AG04449 (cell line): ENCODE results near the gene SLITRK3.

Experiments
- CTCF ChIA-PET: fragments of 350-600 bp; formaldehyde crosslinking; extraction: SDS; loops from one replicate; lab custom pipeline; 2021; ENCODE audit warnings: antibody characterized with exemption; lab: Yijun Ruan, JAX
- POLR2A ChIA-PET: fragments of 400-600, 350-600 bp; formaldehyde crosslinking; extraction: SDS; loops from one replicate; lab custom pipeline; 2020; ENCODE audit warnings: antibody characterized with exemption, inconsistent platforms; lab: Yijun Ruan, JAX
- DNase-seq: peaks from one replicate; pipeline ENCODE4 v3.0.0-alpha.2; 2010; ENCODE audit warnings: low read depth, low spot score
- H3K4me3 ChIP-seq: 2 replicates; pipeline ENCODE4 v1.5.1; 2011; ENCODE audit warnings: low read depth, mild to moderate bottlenecking, control low read depth, low read length
- CTCF ChIP-seq: IDR thresholded peaks from one replicate; pipeline ENCODE4 v1.5.1; 2011; ENCODE audit warnings: mild to moderate bottlenecking, moderate library complexity, low read length, control low read depth, inconsistent platforms; ENCODE audit not compliant: insufficient read depth; ENCODE audit errors: missing control alignments

SLITRK3 gene

DNA sequence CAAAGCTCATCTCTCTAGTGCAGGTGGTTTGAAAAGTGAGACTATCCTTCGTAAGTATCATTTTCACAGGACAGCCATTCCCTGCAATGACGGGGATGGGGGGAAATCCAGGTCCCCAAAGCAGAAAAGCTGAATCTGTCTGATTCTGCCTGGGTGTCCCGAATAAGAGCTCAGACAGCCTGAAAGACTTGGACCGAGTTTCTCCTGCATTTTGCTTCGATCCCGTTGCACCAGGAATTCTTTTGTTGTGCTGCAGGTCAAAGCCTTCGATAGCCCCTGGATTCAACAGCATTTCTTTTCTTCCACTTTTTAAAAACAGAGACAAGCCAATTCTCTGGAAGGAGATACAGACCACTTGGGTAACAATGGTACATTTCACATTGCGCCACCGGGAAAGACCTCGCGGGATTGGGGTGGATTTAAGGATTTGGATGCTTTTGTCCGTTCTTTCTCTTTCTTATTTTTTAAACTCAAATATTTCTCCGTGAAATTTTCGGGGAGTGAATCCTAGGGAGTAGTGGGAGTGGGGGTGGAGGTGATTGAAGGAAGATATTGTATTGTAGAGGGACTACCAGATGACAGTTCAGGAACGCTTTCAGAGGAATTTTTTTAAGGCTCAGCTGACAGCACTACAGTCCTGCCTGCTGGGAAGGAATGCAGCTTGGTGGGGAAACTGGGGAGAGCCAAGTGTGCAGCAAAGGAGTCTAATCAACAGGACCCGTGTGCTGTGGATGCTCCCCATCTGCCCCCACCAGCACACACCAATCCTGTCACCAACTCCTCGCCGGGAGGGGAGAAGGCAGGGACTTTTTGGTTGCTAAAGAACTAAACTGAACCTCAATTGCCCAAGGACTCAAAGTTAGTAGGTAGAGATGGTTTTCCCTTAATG, 2.6 kb downstream of the SLITRK3 start:
- no peak overlapping the region for H3K4me3 ChIP-seq
- no peak for TF ChIP-seq CTCF
- ChIA-PET CTCF (interaction anchor here (1.0 kb wide), 1 partner anchor 9 kb away, joined by 3 read pairs; no protein-coding TSS in a partner anchor), POLR2A (no interaction called here)
- DNase-seq = no peak

DNA sequence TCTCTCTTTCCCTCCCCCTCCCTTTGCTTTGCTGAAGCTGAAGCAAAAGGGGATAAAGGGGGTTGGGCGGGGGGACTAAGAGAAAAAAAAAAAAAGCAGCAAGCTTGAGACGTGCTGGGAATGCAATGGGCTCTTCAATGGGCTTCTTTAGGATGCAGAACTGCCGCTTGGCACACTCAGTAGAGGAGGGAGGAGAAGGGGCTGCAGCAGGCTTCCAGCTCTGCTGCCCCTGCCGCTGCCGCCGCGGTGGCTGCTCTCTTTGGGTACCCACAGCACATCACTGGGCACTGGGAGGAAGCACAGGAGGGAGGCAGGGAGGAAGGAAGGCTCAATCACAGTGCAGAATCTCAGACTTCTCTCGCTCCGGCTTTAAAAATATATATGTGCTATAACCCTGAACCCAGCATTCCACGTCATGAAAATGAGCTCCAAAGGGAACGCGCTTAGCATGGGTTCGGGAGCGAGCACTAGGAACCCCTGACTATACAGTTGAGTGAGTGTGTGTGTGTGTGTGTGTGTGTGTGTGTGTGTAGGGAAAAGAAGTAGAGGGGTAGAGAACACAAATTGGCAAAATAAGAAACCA, 3.5 kb downstream of the SLITRK3 start:
- ChIA-PET CTCF (interaction anchor here (1.0 kb wide), 1 partner anchor 8 kb away, joined by 3 read pairs; no protein-coding TSS in a partner anchor), POLR2A (interaction anchor here (0.7 kb wide), 1 partner anchor 10 kb away, joined by 3 read pairs; no protein-coding TSS in a partner anchor)
- no peak for DNase-seq
- no peak overlapping the region for H3K4me3 ChIP-seq
- TF ChIP-seq CTCF = no peak

GRCh38 chr3:165191491-165191890, 4.7 kb downstream of the SLITRK3 start:
- no peak for TF ChIP-seq CTCF
- H3K4me3 ChIP-seq = no peak overlapping the region
- ChIA-PET CTCF (no interaction called here), POLR2A (no interaction called here)
- DNase-seq = no peak

- no peak for TF ChIP-seq CTCF
- CTCF ChIA-PET = interaction anchor here (1.2 kb wide), 1 partner anchor 18 kb away, joined by 3 read pairs; no protein-coding TSS in a partner anchor
- POLR2A ChIA-PET = no interaction called here
- no peak for DNase-seq
- H3K4me3 ChIP-seq = no peak overlapping the region
Measured at GRCh38 chr3:165188452-165188851, 7.7 kb downstream of the SLITRK3 start.

GRCh38 chr3:165185707-165186327, 10.4 kb downstream of the SLITRK3 start:
- CTCF ChIA-PET = interaction anchor here (0.6 kb wide), 1 partner anchor 10 kb away, joined by 3 read pairs; no protein-coding TSS in a partner anchor
- H3K4me3 ChIP-seq = no peak overlapping the region
- no peak for DNase-seq
- POLR2A ChIA-PET = no interaction called here
- peak; percentile 77 for TF ChIP-seq CTCF
